A549 (cell line): Measurements from ENCODE around the gene ADAMTSL5. TPM values are rescaled to one million over a fixed set of nuclear protein-coding genes. Genes with fewer than 3 reads are reported as not detected.
"Not testable (repeated sequence)": the region's sequence is repeated elsewhere in the genome, so short reads cannot be mapped to it uniquely, and the experiment has no call there.

Experiments
- ATAC-seq, 2 experiments: fragments of 200-7000 bp in 1 of 2; fragments of >200 bp in 1 of 2; cut with Nextera tagmentation in 1 of 2; cut with Tn5 transposase in 1 of 2; 3 replicates each; pipeline versions ENCODE4 v1.8.0 to v1.9.1; 2018 to 2020; ENCODE audit warnings: mild to moderate bottlenecking in 1 of 2, moderate library complexity in 1 of 2
- CTCF ChIA-PET: fragments of 300-600 bp; sonication (Branson Sonifier 250); formaldehyde crosslinking; extraction: SDS; loops from one replicate; lab custom pipeline; 2021; ENCODE audit warnings: antibody characterized with exemption, inconsistent platforms; lab: Yijun Ruan, JAX
- POLR2A ChIA-PET: fragments of 350-600 bp; formaldehyde crosslinking; extraction: SDS; loops from one replicate; lab custom pipeline; 2021; ENCODE audit warnings: antibody characterized with exemption, inconsistent platforms; lab: Yijun Ruan, JAX
- DNase-seq, 2 experiments: peaks; one replicate each; pipeline versions ENCODE4 v3.0.0 to v3.0.0-alpha.2; 2011 to 2016; ENCODE audit warnings: low read depth in 1 of 2, low spot score in 1 of 2
- FAIRE-seq: peaks from 2 replicates; lab custom pipeline; 2011; peaks lifted over from hg19 to GRCh38; lab: Jason Lieb, UNC
- H3K27ac ChIP-seq, 2 experiments: fragments of >200 bp; sonication (Bioruptor Twin); formaldehyde crosslinking; 3 replicates each; pipeline ENCODE4 v1.5.1; 2016 to 2017
- H3K4me1 ChIP-seq: fragments of >200 bp; sonication (Bioruptor Twin); formaldehyde crosslinking; 3 replicates; pipeline ENCODE4 v1.6.1; 2016
- H3K4me2 ChIP-seq: fragments of >200 bp; sonication (Bioruptor Twin); formaldehyde crosslinking; 3 replicates; pipeline ENCODE4 v1.6.1; 2016
- H3K4me3 ChIP-seq: fragments of >200 bp; sonication (Bioruptor Twin); formaldehyde crosslinking; 3 replicates; pipeline ENCODE4 v1.5.1; 2016
- H3K9me3 ChIP-seq: fragments of >200 bp; sonication (Bioruptor Twin); formaldehyde crosslinking; 3 replicates; pipeline ENCODE4 v1.6.1; 2016
- BCL3 ChIP-seq: fragments of >200 bp; sonication (Bioruptor Twin); formaldehyde crosslinking; IDR thresholded peaks from 3 replicates; pipeline ENCODE4 v1.6.1; 2016
- CEBPB ChIP-seq, 2 experiments: fragments of >200 bp in 1 of 2; sonication (Bioruptor Twin) in 1 of 2; formaldehyde crosslinking in 1 of 2; IDR thresholded peaks; 2 replicates each; pipeline ENCODE4 v1.6.1; 2012 to 2016
- CHD4 ChIP-seq: fragments of 200-600 bp; sonication (generic); IDR thresholded peaks from 2 replicates; pipeline ENCODE4 v1.6.1; 2016; ENCODE audit warnings: antibody characterized with exemption, mild to moderate bottlenecking, borderline replicate concordance
- E2F6 ChIP-seq: IDR thresholded peaks from 2 replicates; pipeline ENCODE4 v1.6.1; 2012; ENCODE audit warnings: low read depth, borderline replicate concordance
- ESRRA ChIP-seq: fragments of 150-350 bp; IDR thresholded peaks from 2 replicates; pipeline ENCODE4 v1.6.1; 2014; ENCODE audit warnings: mild to moderate bottlenecking, low read length, borderline replicate concordance
- HDAC2 ChIP-seq: fragments of 200-600 bp; sonication (generic); IDR thresholded peaks from 2 replicates; pipeline ENCODE4 v1.6.1; 2016
- HEYL ChIP-seq: fragments of 250-450 bp; sonication (Bioruptor Pico); IDR thresholded peaks from 2 replicates; pipeline ENCODE4 v1.8.0; 2021; ENCODE audit warnings: mild to moderate bottlenecking, moderate library complexity
- HOXB13 ChIP-seq: fragments of 250-450 bp; sonication (Bioruptor Pico); IDR thresholded peaks from 2 replicates; pipeline ENCODE4 v1.5.0; 2020; ENCODE audit warnings: low read depth, mild to moderate bottlenecking, moderate library complexity
- HOXB5 ChIP-seq: fragments of 250-450 bp; sonication (Bioruptor Pico); IDR thresholded peaks from 2 replicates; pipeline ENCODE4 v1.5.0; 2020; ENCODE audit warnings: mild to moderate bottlenecking, moderate library complexity
- JUN ChIP-seq, 2 experiments: fragments of >200 bp; sonication (Bioruptor Twin); formaldehyde crosslinking; IDR thresholded peaks; 2 replicates in 1 of 2; 3 replicates in 1 of 2; pipeline ENCODE4 v1.6.1; 2016 to 2017
- KDM1A ChIP-seq: fragments of 200-600 bp; sonication (generic); IDR thresholded peaks from 2 replicates; pipeline ENCODE4 v1.6.1; 2016; ENCODE audit warnings: low read depth, mild to moderate bottlenecking
- MAX ChIP-seq: IDR thresholded peaks from 2 replicates; pipeline ENCODE4 v1.6.1; 2012
- MAZ ChIP-seq: fragments of 150-350 bp; IDR thresholded peaks from 2 replicates; pipeline ENCODE4 v1.6.1; 2014; ENCODE audit warnings: antibody characterized with exemption, low read depth, low read length, borderline replicate concordance
- NR3C1 ChIP-seq: fragments of >200 bp; sonication (Bioruptor Twin); formaldehyde crosslinking; IDR thresholded peaks from 3 replicates; pipeline ENCODE4 v1.6.1; 2017
- PBX3 ChIP-seq: IDR thresholded peaks from 2 replicates; pipeline ENCODE4 v1.6.1; 2012
- POLR2A ChIP-seq: IDR thresholded peaks from 2 replicates; pipeline ENCODE4 v1.6.1; 2012; ENCODE audit warnings: mild to moderate bottlenecking, low read length
- RARB ChIP-seq: fragments of 250-450 bp; sonication (Bioruptor Pico); IDR thresholded peaks from 2 replicates; pipeline ENCODE4 v1.8.0; 2021; ENCODE audit warnings: mild to moderate bottlenecking, moderate library complexity
- RFX5 ChIP-seq: fragments of 450-650 bp; IDR thresholded peaks from 2 replicates; pipeline ENCODE4 v1.7.1; 2014; ENCODE audit warnings: antibody characterized with exemption, mild to moderate bottlenecking, moderate library complexity
- RNF2 ChIP-seq: fragments of 200-600 bp; sonication (generic); IDR thresholded peaks from 2 replicates; pipeline ENCODE4 v1.6.1; 2016; ENCODE audit warnings: low read depth, mild to moderate bottlenecking, antibody characterized with exemption, moderate library complexity, borderline replicate concordance
- USF2 ChIP-seq: fragments of 450-650 bp; IDR thresholded peaks from 2 replicates; pipeline ENCODE4 v1.6.1; 2014; ENCODE audit warnings: antibody characterized with exemption
- ZSCAN20 ChIP-seq: fragments of 250-450 bp; sonication (Bioruptor Pico); IDR thresholded peaks from 2 replicates; pipeline ENCODE4 v1.8.0; 2022; ENCODE audit warnings: mild to moderate bottlenecking, moderate library complexity
- WGBS: methylation state at CpG from one replicate; pipeline ENCODE4 v1.1.6; 2017; ENCODE audit errors: missing lambda C conversion rate; 5-methylcytosine and 5-hydroxymethylcytosine counted together
- polyA plus RNA-seq, 4 experiments: library from polyadenylated mRNA; depleted of rRNA in 3 of 4; stranded (reverse); fragments of >200 nt; fragmentation: RNase III in 1 of 4; extraction: RNeasy Plus Mini Kit Qiagen cat#74134 plus additional on column Dnase treatment in 1 of 4; gene quantifications; 2 replicates in 3 of 4; 3 replicates in 1 of 4; pipeline ENCODE4 v1.2.3, GENCODE V29; 2011 to 2017

The ADAMTSL5 gene
- polyA plus RNA-seq, 2 of the 4 experiments (the other 2 are of a cell fraction), result 1.4 to 3.0 TPM

GRCh38 chr19:1478934-1479707 is 33.7 kb downstream of the ADAMTSL5 start, which contains the start of gene C19orf25:
TSS of gene C19orf25 (minus strand) at chr19:1479215. CDS start at chr19:1478903, 312 bp downstream.
- ATAC-seq (peak; percentile 89 to 95), FAIRE-seq (peak; percentile 51), DNase-seq (peak; percentile 84 to 93)
- ChIA-PET CTCF (no interaction called here), POLR2A (no interaction called here)
- H3K27ac ChIP-seq, result peak within 1 kb of the TSS; percentile 88 to 95
- TF ChIP-seq HEYL (CRISPR knock-in tag) (no peak), ZSCAN20 (0 out of 2 replicates have a peak, but pooled peaks have one; percentile 22), POLR2A (peak; percentile 50), MAX (peak; percentile 86), USF2 (peak; percentile 92), JUN (IDR thresholded peaks at IDR 0.05) (peak; percentile 34 to 66; a peak in 2 of 5 replicates), RNF2 (no peak), HDAC2 (0 out of 2 replicates have a peak, but pooled peaks have one; percentile 29), E2F6 (peak; percentile 92), PBX3 (peak; percentile 66), CHD4 (peak; percentile 38; the same call in 1 of the 2 replicates), RARB (CRISPR knock-in tag) (no peak), HOXB5 (CRISPR knock-in tag) (peak; percentile 43; the same call in 1 of the 2 replicates), HOXB13 (CRISPR knock-in tag) (no peak), KDM1A (peak; percentile 68), ESRRA (no peak), CEBPB (IDR thresholded peaks at IDR 0.05) (no peak), RFX5 (no peak), NR3C1 (no peak), BCL3 (peak; percentile 51; the same call in 1 of the 3 replicates), MAZ (no peak)
- H3K9me3 ChIP-seq, result no peaks in the 10 kb centered on the region
- H3K4me1 ChIP-seq, result peaks cover 11% of the 10 kb centered on the region; the same call in 2 of the 3 replicates
- peak within 1 kb of the TSS; percentile 90 for H3K4me2 ChIP-seq
- H3K4me3 ChIP-seq, result peak within 1 kb of the TSS; percentile 95
- 2% methylated on average over 31 of the region's 71 CpGs for WGBS

- CTCF ChIA-PET, result interaction anchor here (1.6 to 2.2 kb wide), 2 partner anchors 28 to 31 kb away, joined by 4 to 6 read pairs; no protein-coding TSS in a partner anchor
- POLR2A ChIA-PET, DNase-seq, H3K4me3 ChIP-seq, H3K4me2 ChIP-seq, H3K27ac ChIP-seq, FAIRE-seq, ATAC-seq, H3K9me3 ChIP-seq: not testable (repeated sequence)
- 94% methylated on average over 8 of the region's 9 CpGs for WGBS
- H3K4me1 ChIP-seq, result peaks cover 11% of the 10 kb centered on the region; the same call in 2 of the 3 replicates
Observed at GRCh38 chr19:1477056-1477455, 35.8 kb downstream of the ADAMTSL5 start.
